ENCODE results near the gene CLDND2.

The CLDND2 gene

GRCh38 chr19:51377422-51377821 lies 8.6 kb upstream of the CLDND2 start:
- no peaks in the 10 kb centered on the region for H3K36me3 ChIP-seq (ENCODE audit: control insufficient read depth, insufficient read depth, low read length)
- H3K79me2 ChIP-seq (ENCODE audit: control insufficient read depth, insufficient read depth, low read length), result no peaks in the 10 kb centered on the region
- no peak overlapping the region for H3K23ac ChIP-seq (ENCODE audit: low read length)
- no peak for DNase-seq
- no CpG with 5 or more reads among the region's 2 CpGs for WGBS (ENCODE audit: extremely low coverage, insufficient coverage, low lambda C conversion rate)
- H4K5ac ChIP-seq (ENCODE audit: low read length), result no peak overlapping the region
- H3K9ac ChIP-seq (ENCODE audit: low read length), result no peak overlapping the region
- no peak overlapping the region for H2BK5ac ChIP-seq (ENCODE audit: low read length)
- no peak overlapping the region for H3K4me2 ChIP-seq (ENCODE audit: low read length)
- no peaks in the 10 kb centered on the region for H3K27me3 ChIP-seq (ENCODE audit: insufficient read depth, low read length, poor library complexity)
- H4K8ac ChIP-seq (ENCODE audit: low read depth, low read length), result no peak overlapping the region
- H3K4me1 ChIP-seq (ENCODE audit: control insufficient read depth, low read depth, low read length), result no peaks in the 10 kb centered on the region
- H3K79me1 ChIP-seq (ENCODE audit: low read length), result no peaks in the 10 kb centered on the region
- no peak overlapping the region for H2BK15ac ChIP-seq (replicated peaks; ENCODE audit: low read depth)
- no peak overlapping the region for H3K56ac ChIP-seq (ENCODE audit: low read length)
- H3K4me3 ChIP-seq (ENCODE audit: low read length), result no peak overlapping the region
- no peak overlapping the region for H3K27ac ChIP-seq (ENCODE audit: low read depth, low read length)
- H2AK5ac ChIP-seq (ENCODE audit: low read length), result no peak overlapping the region
- no peak overlapping the region for H2BK120ac ChIP-seq (ENCODE audit: low read depth, low read length)
- no peak overlapping the region for H3K4ac ChIP-seq (ENCODE audit: low read depth, low read length)
- no peak overlapping the region for H3K18ac ChIP-seq (ENCODE audit: low read length)

- H4K5ac ChIP-seq (ENCODE audit: low read length), result no peak overlapping the region
- no peaks in the 10 kb centered on the region for H3K36me3 ChIP-seq (ENCODE audit: control insufficient read depth, insufficient read depth, low read length)
- no peak overlapping the region for H3K56ac ChIP-seq (ENCODE audit: low read length)
- H3K4me1 ChIP-seq (ENCODE audit: control insufficient read depth, low read depth, low read length), result no peaks in the 10 kb centered on the region
- H4K8ac ChIP-seq (ENCODE audit: low read depth, low read length), result no peak overlapping the region
- no peaks in the 10 kb centered on the region for H3K79me1 ChIP-seq (ENCODE audit: low read length)
- H3K18ac ChIP-seq (ENCODE audit: low read length), result no peak overlapping the region
- no peak for DNase-seq
- no CpG with 5 or more reads among the region's 11 CpGs for WGBS (ENCODE audit: extremely low coverage, insufficient coverage, low lambda C conversion rate)
- H3K4me3 ChIP-seq (ENCODE audit: low read length), result no peak overlapping the region
- H2BK15ac ChIP-seq (replicated peaks; ENCODE audit: low read depth), result no peak overlapping the region
- H3K9ac ChIP-seq (ENCODE audit: low read length), result no peak overlapping the region
- no peak overlapping the region for H3K27ac ChIP-seq (ENCODE audit: low read depth, low read length)
- no peak overlapping the region for H3K23ac ChIP-seq (ENCODE audit: low read length)
- no peaks in the 10 kb centered on the region for H3K79me2 ChIP-seq (ENCODE audit: control insufficient read depth, insufficient read depth, low read length)
- no peak overlapping the region for H2BK5ac ChIP-seq (ENCODE audit: low read length)
- no peak overlapping the region for H2BK120ac ChIP-seq (ENCODE audit: low read depth, low read length)
- no peaks in the 10 kb centered on the region for H3K27me3 ChIP-seq (ENCODE audit: insufficient read depth, low read length, poor library complexity)
- H3K4ac ChIP-seq (ENCODE audit: low read depth, low read length), result no peak overlapping the region
- no peak overlapping the region for H3K4me2 ChIP-seq (ENCODE audit: low read length)
- no peak overlapping the region for H2AK5ac ChIP-seq (ENCODE audit: low read length)
Observed at GRCh38 chr19:51375504-51376221, 6.9 kb upstream of the CLDND2 start.

- Histone ChIP-seq H3K27ac (ENCODE audit: low read depth, low read length) (no peak within 1 kb of the TSS), H3K36me3 (ENCODE audit: control insufficient read depth, insufficient read depth, low read length) (no peaks in the 10 kb centered on the region), H4K8ac (ENCODE audit: low read depth, low read length) (no peak within 1 kb of the TSS), H3K56ac (ENCODE audit: low read length) (peak within 1 kb of the TSS; percentile 5), H2AK5ac (ENCODE audit: low read length) (no peak within 1 kb of the TSS), H3K4me3 (ENCODE audit: low read length) (no peak within 1 kb of the TSS), H3K79me2 (ENCODE audit: control insufficient read depth, insufficient read depth, low read length) (no peaks in the 10 kb centered on the region), H3K4me1 (ENCODE audit: control insufficient read depth, low read depth, low read length) (peaks cover 6% of the 10 kb centered on the region), H3K27me3 (ENCODE audit: insufficient read depth, low read length, poor library complexity) (no peaks in the 10 kb centered on the region), H3K23ac (ENCODE audit: low read length) (no peak within 1 kb of the TSS), H3K4me2 (ENCODE audit: low read length) (no peak within 1 kb of the TSS), H2BK15ac (replicated peaks; ENCODE audit: low read depth) (no peak within 1 kb of the TSS), H3K18ac (ENCODE audit: low read length) (no peak within 1 kb of the TSS), H2BK120ac (ENCODE audit: low read depth, low read length) (no peak within 1 kb of the TSS), H3K9ac (ENCODE audit: low read length) (no peak within 1 kb of the TSS), H3K4ac (ENCODE audit: low read depth, low read length) (no peak within 1 kb of the TSS), H3K79me1 (ENCODE audit: low read length) (peaks cover 2% of the 10 kb centered on the region), H4K5ac (ENCODE audit: low read length) (no peak within 1 kb of the TSS), H2BK5ac (ENCODE audit: low read length) (no peak within 1 kb of the TSS)
- WGBS (ENCODE audit: extremely low coverage, insufficient coverage, low lambda C conversion rate), result no CpG with 5 or more reads among the region's 9 CpGs
- DNase-seq, result no peak
Observed at GRCh38 chr19:51372649-51373504, 4.1 kb upstream of the CLDND2 start, which contains the start of gene NKG7. TSS of gene NKG7 (minus strand) at chr19:51372654. CDS start at chr19:51372535, 119 bp downstream.

GRCh38 chr19:51372021-51372648 lies 3.3 kb upstream of the CLDND2 start:
- Histone ChIP-seq H3K27me3 (ENCODE audit: insufficient read depth, low read length, poor library complexity) (no peaks in the 10 kb centered on the region), H3K79me1 (ENCODE audit: low read length) (peaks cover 2% of the 10 kb centered on the region), H2AK5ac (ENCODE audit: low read length) (no peak overlapping the region), H4K8ac (ENCODE audit: low read depth, low read length) (no peak overlapping the region), H3K4me1 (ENCODE audit: control insufficient read depth, low read depth, low read length) (peaks cover 6% of the 10 kb centered on the region), H3K18ac (ENCODE audit: low read length) (no peak overlapping the region), H3K23ac (ENCODE audit: low read length) (no peak overlapping the region), H2BK15ac (replicated peaks; ENCODE audit: low read depth) (no peak overlapping the region), H3K4ac (ENCODE audit: low read depth, low read length) (no peak overlapping the region), H3K79me2 (ENCODE audit: control insufficient read depth, insufficient read depth, low read length) (no peaks in the 10 kb centered on the region), H2BK5ac (ENCODE audit: low read length) (no peak overlapping the region), H3K9ac (ENCODE audit: low read length) (no peak overlapping the region), H3K27ac (ENCODE audit: low read depth, low read length) (no peak overlapping the region), H3K56ac (ENCODE audit: low read length) (peak overlapping the region; percentile 5), H3K4me2 (ENCODE audit: low read length) (no peak overlapping the region), H2BK120ac (ENCODE audit: low read depth, low read length) (no peak overlapping the region), H3K36me3 (ENCODE audit: control insufficient read depth, insufficient read depth, low read length) (no peaks in the 10 kb centered on the region), H4K5ac (ENCODE audit: low read length) (no peak overlapping the region), H3K4me3 (ENCODE audit: low read length) (no peak overlapping the region)
- DNase-seq, result no peak
- WGBS (ENCODE audit: extremely low coverage, insufficient coverage, low lambda C conversion rate), result no CpG with 5 or more reads among the region's 18 CpGs

GRCh38 chr19:51371186-51371690 lies 2.4 kb upstream of the CLDND2 start:
- Histone ChIP-seq H3K27me3 (ENCODE audit: insufficient read depth, low read length, poor library complexity) (no peaks in the 10 kb centered on the region), H3K27ac (ENCODE audit: low read depth, low read length) (no peak overlapping the region), H4K8ac (ENCODE audit: low read depth, low read length) (no peak overlapping the region), H2BK120ac (ENCODE audit: low read depth, low read length) (no peak overlapping the region), H3K4me3 (ENCODE audit: low read length) (no peak overlapping the region), H2BK15ac (replicated peaks; ENCODE audit: low read depth) (no peak overlapping the region), H3K23ac (ENCODE audit: low read length) (no peak overlapping the region), H3K4me2 (ENCODE audit: low read length) (no peak overlapping the region), H3K36me3 (ENCODE audit: control insufficient read depth, insufficient read depth, low read length) (no peaks in the 10 kb centered on the region), H4K5ac (ENCODE audit: low read length) (no peak overlapping the region), H2AK5ac (ENCODE audit: low read length) (no peak overlapping the region), H3K79me2 (ENCODE audit: control insufficient read depth, insufficient read depth, low read length) (no peaks in the 10 kb centered on the region), H3K79me1 (ENCODE audit: low read length) (peaks cover 2% of the 10 kb centered on the region), H3K56ac (ENCODE audit: low read length) (no peak overlapping the region), H3K18ac (ENCODE audit: low read length) (no peak overlapping the region), H3K4ac (ENCODE audit: low read depth, low read length) (no peak overlapping the region), H3K4me1 (ENCODE audit: control insufficient read depth, low read depth, low read length) (peaks cover 6% of the 10 kb centered on the region), H2BK5ac (ENCODE audit: low read length) (no peak overlapping the region), H3K9ac (ENCODE audit: low read length) (no peak overlapping the region)
- no peak for DNase-seq
- WGBS (ENCODE audit: extremely low coverage, insufficient coverage, low lambda C conversion rate), result no CpG with 5 or more reads among the region's 8 CpGs

All from mesendoderm (in vitro differentiated cells).